Activated CD4-positive, alpha-beta T cell treated with anti-CD3 and anti-CD28 coated beads for 48 hours (primary cell): ENCODE measurements around the gene SH3TC1.

Experiments
- DNase-seq: peaks from one replicate; pipeline ENCODE4 v3.0.0-alpha.2; 2020

The SH3TC1 gene

DNA sequence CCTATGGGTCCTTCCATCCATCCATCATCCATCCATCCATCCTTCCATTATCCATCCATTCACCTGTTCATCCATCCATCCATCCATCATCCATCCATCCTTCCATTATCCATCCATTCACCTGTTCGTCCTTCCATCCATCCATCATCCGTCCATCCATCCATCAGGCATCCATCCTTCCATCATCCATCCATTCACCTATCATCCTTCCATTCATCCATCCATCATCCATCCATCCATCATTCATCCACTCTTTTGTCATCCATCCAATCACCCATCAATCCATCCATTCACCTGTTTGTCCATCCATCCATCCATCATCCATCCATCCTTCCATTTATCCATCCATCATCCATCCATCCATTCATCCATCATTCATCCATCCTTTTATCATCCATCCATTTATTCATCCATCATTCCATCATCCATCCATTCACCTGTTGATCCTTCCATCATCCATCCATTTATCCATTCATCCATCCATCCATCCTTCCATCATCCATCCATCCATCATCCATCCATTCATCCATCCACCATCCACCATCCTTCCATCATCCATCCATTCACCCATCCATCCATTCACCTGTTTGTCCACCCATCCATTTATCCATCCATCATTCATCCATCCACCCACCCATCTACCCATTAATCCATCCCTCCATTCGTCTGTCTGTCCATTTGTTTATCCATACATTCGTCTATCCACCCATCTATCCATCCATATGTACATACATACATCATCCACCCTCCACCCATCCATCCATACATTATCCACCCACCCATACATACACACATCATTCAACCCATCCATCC, 34.8 kb downstream of the SH3TC1 start:
- no peak for DNase-seq

DNA sequence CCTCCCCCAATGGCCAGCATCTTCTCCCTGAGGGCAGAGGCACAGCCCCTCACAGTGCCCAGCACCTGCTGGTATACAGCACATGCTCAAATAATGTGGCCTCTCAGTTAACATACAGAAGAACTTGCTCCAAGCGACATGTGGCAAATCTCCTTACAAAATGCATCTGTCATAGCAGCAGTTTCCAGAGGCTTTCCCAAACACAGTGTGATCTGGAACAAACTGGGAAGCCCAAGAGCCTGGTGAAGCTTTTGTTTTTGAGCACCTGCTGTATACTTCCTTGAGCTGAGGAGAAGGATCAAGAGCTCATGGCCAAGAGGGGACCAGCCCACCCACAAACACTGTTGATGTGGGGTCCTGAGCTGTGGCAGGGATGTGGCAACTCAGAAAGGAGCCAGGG, 35.6 kb downstream of the SH3TC1 start:
- no peak for DNase-seq

DNA sequence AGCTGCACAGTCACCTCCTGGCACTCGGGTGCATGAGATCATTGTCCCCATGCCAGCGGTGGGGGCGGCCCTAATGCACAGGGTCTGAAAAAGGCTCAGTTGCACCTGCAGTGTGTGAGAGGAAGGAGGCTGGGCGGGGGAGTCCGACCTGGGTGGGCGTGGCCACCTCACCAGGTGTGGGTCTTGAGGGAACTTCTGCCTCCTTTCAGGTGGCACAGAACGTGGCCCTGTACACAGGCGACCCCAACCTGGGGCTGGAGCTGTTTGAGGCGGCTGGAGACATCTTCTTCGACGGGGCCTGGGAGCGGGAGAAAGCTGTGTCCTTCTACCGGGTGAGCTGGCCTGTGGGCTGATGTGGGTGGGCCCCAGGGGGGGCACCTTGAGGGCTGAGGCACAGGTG, 36.1 kb downstream of the SH3TC1 start:
- DNase-seq = no peak

DNA sequence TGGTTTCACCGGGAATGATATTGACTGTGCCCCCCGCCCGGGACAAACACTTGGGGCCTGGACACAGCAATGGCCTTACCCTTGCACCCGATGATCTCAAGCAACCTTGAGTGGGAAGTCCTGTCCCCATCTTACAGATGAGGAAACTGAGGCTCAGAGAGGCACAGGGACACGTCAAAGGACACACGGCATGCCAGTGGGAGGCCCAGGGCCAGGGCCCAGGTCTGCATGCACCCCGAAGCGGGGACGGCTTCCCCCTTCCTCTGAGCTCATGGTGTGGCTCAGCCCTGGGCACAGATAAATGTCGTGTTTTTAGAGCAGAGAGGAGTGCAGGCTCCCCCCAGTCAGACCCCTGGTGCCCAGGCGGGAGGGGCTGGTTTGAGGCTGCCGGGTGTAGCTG, 36.6 kb downstream of the SH3TC1 start:
- no peak for DNase-seq

DNA sequence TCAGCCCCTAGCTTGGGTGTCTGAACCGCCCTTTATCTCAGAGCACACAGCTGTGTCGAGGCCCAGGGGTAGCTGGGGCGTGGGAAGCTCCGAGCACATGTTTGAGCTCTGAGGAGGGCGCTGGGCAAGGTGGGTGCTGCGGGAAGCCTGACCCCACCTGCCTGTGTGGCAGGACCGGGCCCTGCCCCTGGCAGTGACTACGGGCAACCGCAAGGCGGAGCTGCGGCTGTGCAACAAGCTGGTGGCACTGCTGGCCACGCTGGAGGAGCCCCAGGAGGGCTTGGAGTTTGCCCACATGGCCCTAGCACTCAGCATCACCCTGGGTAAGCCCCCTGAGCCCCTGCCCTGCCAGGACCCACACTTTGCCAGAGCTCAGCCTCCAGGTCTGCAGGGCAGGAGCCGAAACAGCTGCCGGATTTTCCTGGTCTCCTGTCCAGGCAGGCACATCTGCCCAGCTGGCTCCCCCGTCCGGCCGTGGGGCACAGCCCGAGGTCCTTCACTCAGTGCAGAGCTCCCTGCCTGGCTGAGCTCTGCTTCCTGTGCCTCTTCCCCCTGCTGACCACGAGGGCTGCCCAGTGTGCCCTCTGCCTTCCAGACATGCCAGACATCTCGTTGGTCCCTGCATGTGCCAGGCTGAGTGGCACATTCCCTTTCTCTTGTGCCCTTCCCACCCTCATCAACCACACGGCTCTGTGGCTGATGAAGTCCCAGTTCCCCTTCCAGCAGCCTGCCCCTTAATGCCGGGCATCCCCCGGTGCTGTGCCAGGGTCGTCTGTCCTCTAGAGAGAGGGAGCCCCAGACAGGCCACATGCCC, 37.2 kb downstream of the SH3TC1 start:
- DNase-seq = no peak

DNA sequence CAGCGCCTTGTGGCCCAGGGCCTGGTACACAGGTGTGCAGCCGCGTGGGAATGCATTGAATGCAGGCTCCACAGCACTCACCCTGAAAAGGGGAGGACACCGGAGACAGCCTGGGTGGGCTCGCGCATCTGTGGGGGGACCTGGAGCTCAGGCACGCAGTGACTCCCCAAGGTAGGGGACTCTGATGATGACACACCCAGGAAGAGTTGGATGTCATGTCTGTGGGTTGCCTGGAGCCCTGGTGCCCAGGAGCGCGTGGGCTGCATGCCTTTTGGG, 37.8 kb downstream of the SH3TC1 start:
- no peak for DNase-seq

DNA sequence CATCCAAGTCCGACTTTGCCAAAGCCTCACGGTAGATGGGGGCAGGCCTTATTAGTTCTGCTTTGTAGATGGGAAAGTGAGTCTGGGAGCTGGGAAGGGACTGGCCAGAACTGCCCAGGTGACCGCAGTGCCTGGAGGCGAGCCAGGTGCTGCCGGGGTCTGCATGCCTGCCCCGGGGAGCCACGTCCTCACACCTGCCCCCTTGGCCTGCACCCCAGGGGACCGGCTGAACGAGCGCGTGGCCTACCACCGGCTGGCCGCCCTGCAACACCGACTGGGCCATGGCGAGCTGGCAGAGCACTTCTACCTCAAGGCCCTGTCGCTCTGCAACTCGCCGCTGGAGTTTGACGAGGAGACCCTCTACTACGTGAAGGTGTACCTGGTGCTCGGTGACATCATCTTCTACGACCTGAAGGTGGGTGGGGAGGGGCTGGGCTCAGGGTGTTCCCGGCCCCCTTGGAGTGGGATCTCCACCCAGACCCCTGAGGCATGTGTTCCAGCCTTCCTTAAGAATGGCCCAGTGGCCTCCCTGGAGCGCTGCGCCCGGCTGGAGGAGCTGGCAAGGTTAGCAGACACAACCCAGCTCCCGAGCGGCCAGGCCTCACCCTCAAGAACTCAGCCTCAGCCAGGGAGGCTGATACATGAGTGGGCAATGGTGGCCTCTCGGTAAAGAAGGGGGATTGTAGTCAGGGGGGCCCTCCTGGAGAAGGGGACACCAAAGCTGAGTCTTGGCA, 38.3 kb downstream of the SH3TC1 start:
- DNase-seq = no peak

DNA sequence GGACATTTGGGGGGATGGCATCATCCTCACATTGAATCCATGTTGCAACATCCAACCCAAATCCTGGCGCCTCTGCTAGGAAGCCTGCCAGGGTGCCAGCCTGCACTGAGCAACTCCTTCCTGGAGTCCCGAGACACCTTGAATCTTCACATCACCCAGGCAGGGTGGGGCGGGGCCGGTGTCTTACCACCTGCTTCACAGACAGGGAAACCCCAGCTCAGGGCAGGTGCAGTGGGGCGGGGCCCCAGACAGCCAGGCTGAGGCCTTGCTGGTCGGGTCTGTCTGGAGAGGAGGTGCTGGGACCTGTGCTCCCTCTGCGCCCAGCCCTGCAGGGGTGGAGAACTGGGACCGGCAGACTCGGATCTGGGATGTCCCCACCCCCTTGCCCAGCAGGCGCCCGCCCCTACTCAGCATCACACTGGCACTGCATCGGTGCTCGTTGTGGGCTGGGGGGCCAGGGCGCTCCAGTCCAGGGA, 39.0 kb downstream of the SH3TC1 start:
- DNase-seq = no peak

DNA sequence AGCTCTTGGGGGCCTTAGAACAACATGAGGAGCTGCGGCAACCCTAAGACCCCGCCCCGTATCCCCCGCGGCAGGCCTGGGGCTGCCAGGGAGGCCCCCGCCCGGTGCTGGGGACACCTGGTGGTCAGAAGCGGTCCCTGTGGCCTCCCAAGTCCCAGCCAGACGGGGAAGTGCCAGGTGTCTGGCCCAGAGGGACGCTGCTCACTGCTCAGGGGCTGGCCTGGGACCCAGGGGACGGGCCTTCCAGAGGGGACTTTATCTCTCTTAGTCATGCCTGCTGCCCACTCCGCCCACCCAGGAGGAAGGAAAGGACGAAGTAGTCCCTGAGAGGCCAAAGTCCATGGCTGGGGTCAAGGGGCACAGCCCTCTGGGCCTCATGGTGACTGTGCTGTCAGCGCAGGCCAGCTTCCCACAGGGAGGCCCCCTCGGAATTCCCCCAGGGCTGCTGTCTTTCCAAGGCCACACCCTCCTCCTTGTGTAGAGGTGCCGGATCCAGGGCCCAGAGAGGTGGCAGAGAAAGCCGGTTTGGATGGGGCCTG, 39.5 kb downstream of the SH3TC1 start:
- no peak for DNase-seq

DNA sequence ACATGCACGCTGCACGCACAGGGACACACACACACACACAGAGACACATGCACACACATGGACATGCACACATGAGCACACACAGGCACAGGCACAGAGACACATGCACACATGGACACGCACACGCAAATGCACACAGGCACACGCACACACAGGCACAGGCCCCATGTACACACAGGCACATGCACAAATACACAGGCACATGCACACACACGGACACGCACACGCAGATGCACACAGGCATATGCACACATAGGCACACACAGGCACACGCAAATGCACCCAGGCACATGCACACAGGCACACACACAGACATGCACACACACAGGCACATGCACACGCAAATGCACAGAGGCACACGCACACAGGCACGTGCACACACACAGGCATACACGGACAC, 40.1 kb downstream of the SH3TC1 start:
- DNase-seq = no peak

DNA sequence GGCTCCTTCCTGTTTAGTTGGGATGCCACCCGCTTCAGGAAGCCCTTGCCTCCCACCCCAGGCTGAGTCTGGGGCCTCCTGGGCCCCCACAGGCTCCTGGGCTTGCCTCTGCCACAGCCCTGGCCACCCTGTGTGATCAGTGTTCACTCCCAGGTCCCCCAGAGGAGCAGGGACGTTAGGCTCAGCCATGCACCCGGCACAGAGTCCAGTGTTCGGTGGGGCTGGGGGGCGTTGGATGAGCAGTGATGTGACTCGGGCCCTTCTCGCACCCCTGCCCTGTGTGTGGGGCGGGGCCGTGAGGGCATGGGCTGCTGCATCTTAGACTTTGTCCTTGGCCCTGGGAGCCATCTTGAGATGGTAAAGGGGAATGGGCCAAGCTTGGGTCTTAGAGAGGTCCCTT, 40.6 kb downstream of the SH3TC1 start:
- DNase-seq = no peak

DNA sequence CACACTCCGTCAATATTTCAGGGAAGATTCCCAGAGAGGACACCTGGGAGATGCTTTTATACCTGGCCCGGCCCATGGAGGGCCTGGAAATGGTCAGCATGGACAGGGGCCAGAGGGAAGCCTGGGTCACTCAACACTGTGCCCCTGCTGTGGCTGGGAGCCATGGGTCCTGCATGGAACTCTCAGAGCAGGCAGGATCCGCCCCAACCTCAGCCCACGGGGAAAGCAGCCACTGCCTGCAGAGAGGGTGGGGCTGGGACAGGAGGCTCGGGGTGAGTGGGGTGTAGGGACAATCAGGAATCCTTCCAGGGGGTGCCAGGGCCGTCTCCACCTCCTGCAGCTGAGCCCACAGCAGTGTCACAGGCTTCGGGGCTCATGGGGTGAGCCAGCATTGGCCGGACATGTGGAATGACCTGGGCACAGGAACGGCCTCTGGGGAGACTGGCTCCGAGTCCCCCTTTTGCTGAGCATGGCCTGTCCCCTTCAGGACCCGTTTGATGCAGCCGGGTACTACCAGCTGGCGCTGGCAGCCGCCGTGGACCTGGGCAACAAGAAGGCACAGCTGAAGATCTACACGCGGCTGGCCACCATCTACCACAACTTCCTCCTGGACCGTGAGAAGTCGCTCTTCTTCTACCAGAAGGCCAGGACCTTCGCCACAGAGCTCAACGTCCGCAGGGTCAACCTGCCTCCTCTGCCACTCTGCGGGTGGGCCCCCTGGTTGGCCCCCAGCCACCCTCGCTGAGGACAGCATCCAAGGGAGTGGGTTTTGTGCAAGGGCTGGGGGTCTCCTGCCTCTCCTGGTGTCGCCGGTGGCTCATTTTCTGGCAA, 41.3 kb downstream of the SH3TC1 start:
- DNase-seq = no peak

DNA sequence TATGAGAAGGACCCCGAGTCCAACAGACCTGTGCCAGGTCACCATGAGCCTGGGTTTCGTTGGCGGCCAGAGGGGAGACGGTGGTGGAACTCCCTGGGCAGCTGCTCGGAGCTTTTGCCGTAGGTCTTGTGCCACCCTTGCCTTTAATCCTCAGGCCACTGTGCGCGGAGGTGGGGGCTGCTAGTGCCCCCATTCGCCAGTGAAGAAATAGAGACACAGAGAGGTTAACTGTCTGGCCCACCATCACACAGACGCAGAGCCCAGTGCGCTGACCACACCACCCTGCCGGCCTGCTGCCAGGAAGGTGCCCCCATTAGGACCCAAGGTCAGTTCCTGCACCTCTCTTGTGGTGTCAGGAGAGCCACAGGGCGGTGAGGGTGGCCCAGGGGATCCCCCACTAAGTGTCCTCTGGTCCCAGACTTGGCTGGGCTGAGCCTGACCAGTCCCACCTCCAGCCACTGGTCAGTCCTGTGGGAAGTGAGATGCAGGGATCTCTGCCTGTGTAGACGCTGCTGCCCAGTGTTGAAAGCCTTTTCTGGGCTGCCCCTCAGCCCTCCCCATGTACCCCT, 42.2 kb downstream of the SH3TC1 start:
- no peak for DNase-seq

DNA sequence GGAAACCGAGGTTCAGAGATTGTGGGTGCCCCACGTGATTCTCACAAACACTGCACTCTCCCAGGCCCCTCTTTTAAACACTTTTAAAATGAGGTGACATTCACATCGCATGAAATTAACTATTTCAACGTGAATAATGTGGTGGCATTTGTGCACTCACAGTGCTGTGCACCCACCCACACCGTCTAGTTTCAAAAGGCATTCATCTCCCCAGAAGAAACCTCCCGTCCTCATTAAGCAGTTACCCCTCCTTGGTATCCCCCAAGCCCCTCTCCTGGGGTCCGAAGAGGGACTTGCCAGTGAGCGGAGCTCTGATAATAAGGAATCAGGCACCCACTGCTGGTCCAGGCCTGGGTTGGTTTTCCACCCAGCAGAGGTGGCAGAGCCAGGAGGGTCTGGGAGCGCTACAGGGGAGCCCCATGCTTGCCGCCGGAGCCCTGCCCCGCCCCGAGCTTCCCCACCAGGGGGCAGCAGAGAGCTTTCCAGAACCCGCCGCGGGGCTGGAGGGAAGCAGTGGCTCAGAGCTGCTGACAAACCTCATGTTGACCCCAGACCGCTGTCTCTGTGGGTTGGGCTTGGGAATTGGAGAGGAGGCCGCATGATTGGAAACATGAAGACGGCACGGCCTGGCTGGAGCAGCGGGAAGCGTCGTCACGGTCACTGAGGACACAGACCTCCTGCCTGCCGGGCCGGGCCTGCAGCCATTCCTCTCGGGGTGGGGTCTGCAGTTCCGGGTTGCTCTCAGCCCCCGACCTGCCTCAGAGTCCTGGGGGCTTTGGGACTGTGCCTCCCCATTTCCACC, 43.0 kb downstream of the SH3TC1 start:
- DNase-seq = peak; percentile 90

DNA sequence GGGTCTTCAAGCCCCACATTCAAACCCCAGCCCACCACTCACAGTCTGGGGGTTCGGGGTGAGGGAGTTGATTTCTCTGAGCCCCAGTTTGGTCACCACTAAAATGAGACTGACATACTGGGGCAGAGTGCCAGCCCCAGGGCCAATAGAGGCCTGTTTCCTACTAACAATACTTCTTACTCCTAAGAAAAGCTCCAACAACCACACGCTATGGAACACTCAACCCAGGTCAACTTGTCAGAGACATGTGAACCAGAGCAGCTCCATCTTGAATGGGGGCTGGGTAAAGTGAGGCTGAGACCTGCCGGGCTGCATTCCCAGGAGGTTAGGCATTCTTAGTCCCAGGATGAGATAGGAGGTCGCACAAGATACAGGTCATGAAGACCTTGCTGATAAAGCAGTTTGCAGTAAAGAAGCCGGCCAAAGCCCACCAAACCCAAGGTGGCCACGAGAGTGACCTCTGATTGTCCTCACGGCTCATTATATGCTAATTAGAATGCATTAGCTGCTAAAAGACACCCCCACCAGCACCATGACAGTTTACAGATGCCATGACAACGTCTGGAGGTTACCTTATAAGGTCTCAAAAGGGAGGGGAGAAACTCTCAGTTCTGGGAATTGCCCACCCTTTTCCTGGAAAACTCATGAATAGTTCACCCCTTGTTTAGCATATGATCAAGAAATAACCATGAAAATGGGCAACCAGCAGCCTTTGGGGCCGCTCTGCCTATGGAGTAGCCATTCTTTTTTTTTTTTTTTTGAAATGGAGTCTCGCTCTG, 43.9 kb downstream of the SH3TC1 start:
- DNase-seq = no peak

DNA sequence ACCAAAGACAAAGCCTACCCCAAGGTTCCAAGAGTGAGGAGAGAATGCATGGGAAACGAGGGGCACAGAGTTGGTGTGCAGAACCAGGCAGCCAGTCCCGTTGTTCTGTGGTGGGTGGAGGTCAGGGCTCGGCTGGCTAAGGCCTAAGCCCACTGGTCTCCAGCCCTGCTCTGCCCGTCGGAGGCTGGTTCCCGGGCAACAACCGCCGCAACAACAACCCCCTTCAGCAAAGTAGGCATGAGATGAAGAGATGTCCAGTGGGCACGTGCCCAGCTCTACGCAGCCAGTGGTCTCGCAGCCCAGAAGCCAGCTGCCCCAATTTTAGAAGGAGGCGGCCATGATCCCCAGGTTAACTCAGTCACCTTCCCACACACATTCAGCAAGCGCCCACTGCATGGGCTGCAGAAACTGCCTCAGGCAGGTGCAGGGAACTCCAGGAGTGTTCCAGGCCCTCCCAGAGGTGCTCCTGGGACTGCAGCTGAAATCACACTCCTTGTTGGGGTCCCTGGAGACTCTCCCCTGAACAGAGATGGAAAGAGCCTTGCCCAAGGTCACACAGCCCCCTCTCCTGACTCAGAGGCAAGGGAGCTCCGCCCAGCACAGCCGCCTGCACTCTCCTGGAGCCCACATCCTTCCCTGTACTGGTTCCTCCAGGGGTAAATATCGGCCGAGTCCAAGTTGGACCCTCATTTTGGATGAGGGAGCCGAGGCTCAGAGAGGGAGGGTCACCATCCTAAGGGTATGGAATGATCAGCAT, 45.1 kb downstream of the SH3TC1 start:
- DNase-seq = no peak

DNA sequence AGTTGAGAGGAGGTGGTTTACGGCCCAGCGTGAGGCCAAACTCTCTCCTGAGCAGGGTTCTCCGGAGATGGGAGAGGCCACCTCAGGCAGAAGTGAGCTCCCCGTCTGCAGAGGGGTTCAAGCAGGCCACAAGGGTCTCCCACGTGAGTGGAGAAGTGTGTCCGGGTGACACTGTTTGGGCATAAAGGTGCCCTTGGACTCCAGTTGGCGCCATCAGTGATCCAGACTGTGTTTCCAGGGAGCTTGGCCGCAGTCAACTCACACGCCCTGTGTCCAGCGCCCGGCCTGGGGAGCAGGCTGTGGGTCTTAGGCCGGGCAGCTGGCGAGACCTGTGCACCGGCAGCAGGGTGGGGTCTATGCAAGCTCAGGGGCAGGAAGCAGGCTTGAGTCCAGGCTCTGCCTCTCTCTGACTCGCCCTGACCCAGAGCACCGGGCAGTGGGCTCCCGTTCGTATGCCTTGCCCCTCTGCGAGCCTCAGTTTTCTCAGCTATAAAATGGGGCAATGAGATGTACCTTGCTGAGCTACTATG, 45.9 kb downstream of the SH3TC1 start:
- DNase-seq = no peak

DNA sequence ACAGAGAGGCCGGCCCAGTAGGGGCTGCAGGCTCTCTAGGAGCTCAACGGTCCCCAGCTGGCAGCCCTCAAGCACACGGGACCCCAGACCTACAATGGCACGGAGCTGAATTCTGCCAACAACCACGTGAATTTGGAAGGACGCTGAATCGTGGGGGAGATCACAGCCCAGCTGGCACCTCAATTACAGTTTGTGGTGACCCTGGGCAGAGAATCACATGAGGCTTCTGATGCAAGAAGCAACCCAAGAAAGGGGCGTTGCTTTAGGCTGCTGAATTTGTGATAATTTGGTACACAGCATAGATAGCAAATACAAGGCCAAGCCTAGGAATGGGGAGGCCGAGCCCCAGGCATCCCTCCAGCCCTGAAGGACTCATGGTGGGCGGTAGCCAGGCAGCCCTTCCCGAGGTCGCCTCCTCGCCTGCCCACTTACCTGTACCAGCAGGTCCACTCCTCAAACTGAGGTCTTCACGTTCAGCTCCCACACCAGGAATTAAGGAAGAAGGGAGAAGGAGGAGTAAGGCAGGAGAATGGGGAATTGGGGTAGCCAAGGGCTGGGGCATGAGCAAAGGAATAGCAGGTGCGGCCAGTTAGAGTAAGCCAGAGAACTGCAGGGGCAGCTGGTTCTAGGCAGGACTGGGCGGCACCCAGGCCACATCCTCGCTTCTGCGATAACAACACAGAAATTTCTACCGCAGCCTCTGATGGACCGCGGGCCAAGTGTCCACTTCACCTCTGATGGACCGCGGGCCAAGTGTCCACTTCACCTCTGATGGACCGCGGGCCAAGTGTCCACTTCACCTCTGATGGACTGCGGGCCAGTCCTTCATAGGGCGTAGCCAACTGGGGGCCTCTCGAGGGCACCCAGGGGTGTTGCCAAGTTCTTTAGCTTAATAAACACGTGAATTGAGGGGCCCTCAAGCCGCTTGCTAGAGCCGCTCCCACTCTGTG, 47.1 kb downstream of the SH3TC1 start:
- DNase-seq = no peak
